H9 (cell line): Measurements from ENCODE around the gene HAPLN1. TPM values are rescaled to one million over a fixed set of nuclear protein-coding genes. Genes with fewer than 3 reads are reported as not detected.

Experiments
- DNase-seq: peaks from one replicate; pipeline ENCODE4 v3.0.0-alpha.2; 2017
- H2AFZ ChIP-seq: one replicate; pipeline ENCODE4 v1.6.1; 2013; ENCODE audit warnings: mild to moderate bottlenecking, low read length, control low read depth, moderate library complexity
- H2AK5ac ChIP-seq: 2 replicates; pipeline ENCODE4 v1.6.1; 2013; ENCODE audit warnings: low read length, control low read depth, mixed read lengths; ENCODE audit not compliant: insufficient read length
- H2BK120ac ChIP-seq: one replicate; pipeline ENCODE4 v1.6.1; 2013; ENCODE audit warnings: low read depth, mild to moderate bottlenecking, low read length, control low read depth, inconsistent platforms; ENCODE audit not compliant: poor library complexity, severe bottlenecking
- H2BK12ac ChIP-seq: 2 replicates; pipeline ENCODE4 v1.6.1; 2013; ENCODE audit warnings: low read length, control low read depth, mixed read lengths, low read depth; ENCODE audit not compliant: insufficient read length
- H2BK15ac ChIP-seq: 2 replicates; pipeline ENCODE4 v1.6.1; 2013; ENCODE audit warnings: low read depth, low read length, control low read depth
- H2BK20ac ChIP-seq: one replicate; pipeline ENCODE4 v1.6.1; 2013; ENCODE audit warnings: low read depth, mild to moderate bottlenecking, low read length, control low read depth, inconsistent platforms; ENCODE audit not compliant: poor library complexity, severe bottlenecking
- H2BK5ac ChIP-seq: 2 replicates; pipeline ENCODE4 v1.6.1; 2013; ENCODE audit warnings: low read length, control low read depth, mixed read lengths; ENCODE audit not compliant: insufficient read length
- H3K14ac ChIP-seq: 2 replicates; pipeline ENCODE4 v1.6.1; 2013; ENCODE audit warnings: low read length, control low read depth; ENCODE audit not compliant: insufficient read depth
- H3K18ac ChIP-seq: 2 replicates; pipeline ENCODE4 v1.6.1; 2013; ENCODE audit warnings: low read depth, mild to moderate bottlenecking, mixed read lengths, low read length, control low read depth; ENCODE audit not compliant: insufficient read length
- H3K23ac ChIP-seq: 2 replicates; pipeline ENCODE4 v1.6.1; 2013; ENCODE audit warnings: low read length, control low read depth, mixed read lengths, low read depth; ENCODE audit not compliant: insufficient read length
- H3K23me2 ChIP-seq: 2 replicates; pipeline ENCODE4 v1.6.1; 2013; ENCODE audit warnings: low read depth, mild to moderate bottlenecking, mixed read lengths, low read length, control low read depth; ENCODE audit not compliant: insufficient read length, poor library complexity, severe bottlenecking
- H3K27ac ChIP-seq: 2 replicates; pipeline ENCODE4 v1.5.1; 2013; ENCODE audit warnings: low read length, control low read depth, mixed read lengths, low read depth; ENCODE audit not compliant: insufficient read length
- H3K27me3 ChIP-seq: 2 replicates; pipeline ENCODE4 v1.6.1; 2013; ENCODE audit warnings: low read length, control low read depth, inconsistent platforms; ENCODE audit not compliant: insufficient read depth
- H3K4ac ChIP-seq: 2 replicates; pipeline ENCODE4 v1.6.1; 2013; ENCODE audit warnings: low read depth, mild to moderate bottlenecking, control low read depth, inconsistent platforms, low read length, moderate library complexity
- H3K4me1 ChIP-seq: 2 replicates; pipeline ENCODE4 v1.6.1; 2013; ENCODE audit warnings: low read length, control low read depth, inconsistent platforms; ENCODE audit not compliant: insufficient read depth
- H3K4me2 ChIP-seq: 2 replicates; pipeline ENCODE4 v1.6.1; 2013; ENCODE audit warnings: low read length, control low read depth, mixed read lengths; ENCODE audit not compliant: insufficient read length, insufficient read depth
- H3K56ac ChIP-seq: 2 replicates; pipeline ENCODE4 v1.6.1; 2013; ENCODE audit warnings: low read depth, mild to moderate bottlenecking, mixed read lengths, low read length, control low read depth; ENCODE audit not compliant: insufficient read length
- H3K79me1 ChIP-seq: 2 replicates; pipeline ENCODE4 v1.6.1; 2013; ENCODE audit warnings: low read depth, mild to moderate bottlenecking, moderate library complexity, low read length, control low read depth, inconsistent platforms; ENCODE audit not compliant: insufficient read depth, poor library complexity, severe bottlenecking
- H3K79me2 ChIP-seq: 2 replicates; pipeline ENCODE4 v1.6.1; 2013; ENCODE audit warnings: low read length, control low read depth, inconsistent platforms; ENCODE audit not compliant: insufficient read depth
- H3K9ac ChIP-seq: 2 replicates; pipeline ENCODE4 v1.6.1; 2013; ENCODE audit warnings: low read length, control low read depth, mixed read lengths; ENCODE audit not compliant: insufficient read length; ENCODE audit errors: extremely low read depth
- H3K9me3 ChIP-seq: one replicate; pipeline ENCODE4 v1.6.1; 2013; ENCODE audit warnings: low read depth, low read length, inconsistent platforms; ENCODE audit not compliant: control insufficient read depth
- H3T11ph ChIP-seq: one replicate; pipeline ENCODE4 v1.6.1; 2013; ENCODE audit warnings: mild to moderate bottlenecking, low read length, control low read depth, inconsistent platforms
- H4K20me1 ChIP-seq: one replicate; pipeline ENCODE4 v1.6.1; 2013; ENCODE audit not compliant: control insufficient read depth, insufficient read length, insufficient read depth
- H4K5ac ChIP-seq: 2 replicates; pipeline ENCODE4 v1.6.1; 2013; ENCODE audit warnings: low read depth, mild to moderate bottlenecking, mixed read lengths, low read length, control low read depth; ENCODE audit not compliant: insufficient read length
- H4K8ac ChIP-seq: replicated peaks from 2 replicates; pipeline ENCODE4 v1.6.1; 2013; ENCODE audit warnings: low read length, control low read depth, mixed read lengths, low read depth; ENCODE audit not compliant: insufficient read length
- H4K91ac ChIP-seq: 2 replicates; pipeline ENCODE4 v1.6.1; 2013; ENCODE audit warnings: low read depth, mild to moderate bottlenecking, moderate library complexity, mixed read lengths, low read length, control low read depth; ENCODE audit not compliant: insufficient read length
- H3K27ac Mint-ChIP-seq, 3 experiments: 2 replicates in 2 of 3; 3 replicates in 1 of 3; pipeline ENCODE4 v1.8.0; 2020 to 2021; ENCODE audit warnings: mixed read lengths in 3 of 3, mild to moderate bottlenecking in 1 of 3, moderate library complexity in 1 of 3
- H3K27me3 Mint-ChIP-seq: 2 replicates; pipeline ENCODE4 v1.8.0; 2021; ENCODE audit warnings: low read depth, mild to moderate bottlenecking, moderate library complexity, mixed read lengths
- H3K36me3 Mint-ChIP-seq, 3 experiments: 2 replicates in 2 of 3; 3 replicates in 1 of 3; pipeline ENCODE4 v1.8.0; 2020 to 2021; ENCODE audit warnings: low read depth in 3 of 3, mixed read lengths in 3 of 3; ENCODE audit not compliant: insufficient read depth in 1 of 3
- H3K4me1 Mint-ChIP-seq, 2 experiments: 2 replicates each; pipeline ENCODE4 v1.8.0; 2020; ENCODE audit warnings: mixed read lengths in 2 of 2
- H3K4me3 Mint-ChIP-seq, 2 experiments: 2 replicates in 1 of 2; 3 replicates in 1 of 2; pipeline ENCODE4 v1.8.0; 2020 to 2021; ENCODE audit warnings: mild to moderate bottlenecking in 2 of 2, mixed read lengths in 2 of 2, moderate library complexity in 1 of 2
- H3K9me3 Mint-ChIP-seq, 2 experiments: 2 replicates in 1 of 2; 3 replicates in 1 of 2; pipeline ENCODE4 v1.8.0; 2020; ENCODE audit warnings: mild to moderate bottlenecking in 2 of 2, mixed read lengths in 2 of 2, moderate library complexity in 1 of 2
- CTCF ChIP-seq: fragments of 200-600 bp; sonication (generic); conservative IDR thresholded peaks from 3 replicates; pipeline ENCODE4 v1.8.0; 2021; ENCODE audit warnings: antibody characterized with exemption, mild to moderate bottlenecking
- WGBS: extraction: QIAGEN DNeasy Blood & Tissue Kit; methylation state at CpG from one replicate; pipeline ENCODE4 v1.1.7; 2013; ENCODE audit warnings: missing lambda C conversion rate, low lambda C conversion rate, mixed read lengths; ENCODE audit not compliant: insufficient read length; ENCODE audit errors: extremely low coverage; 5-methylcytosine and 5-hydroxymethylcytosine counted together
- total RNA-seq: library from RNA; stranded (reverse); gene quantifications from 2 replicates; pipeline ENCODE4 v1.2.1, GENCODE V29; 2021

Gene HAPLN1
- total RNA-seq, 1 experiment from 2014 or later, result 0.22 TPM

- Histone ChIP-seq H3K4me2 (peak overlapping the region; percentile 76), H3K27me3 (no peaks in the 10 kb centered on the region), H2AFZ (peak overlapping the region; percentile 83), H3K14ac (peak overlapping the region; percentile 81), H3K4ac (no peak overlapping the region), H3K79me1 (no peaks in the 10 kb centered on the region), H3K18ac (peak overlapping the region; percentile 90), H4K20me1 (no peaks in the 10 kb centered on the region), H3K9me3 (no peaks in the 10 kb centered on the region), H3K27ac (no peak overlapping the region), H3K4me1 (peaks cover 4% of the 10 kb centered on the region), H3K56ac (no peak overlapping the region), H3K23me2 (peaks cover 7% of the 10 kb centered on the region), H2BK20ac (no peak overlapping the region), H4K5ac (no peak overlapping the region), H2BK15ac (no peak overlapping the region), H2BK5ac (no peak overlapping the region), H2BK120ac (no peak overlapping the region), H4K91ac (no peak overlapping the region), H2BK12ac (no peak overlapping the region), H3K9ac (peak overlapping the region; percentile 64), H3K23ac (no peak overlapping the region), H3K79me2 (no peaks in the 10 kb centered on the region), H2AK5ac (no peak overlapping the region), H4K8ac (no peak overlapping the region), H3T11ph (no peak overlapping the region)
- no CpG with 5 or more reads among the region's 72 CpGs for WGBS
- H3K9me3 Mint-ChIP-seq, result no peaks in the 10 kb centered on the region; a peak in 4 of 5 replicates
- peaks cover 0 to 5% (median 0%) of the 10 kb centered on the region in 3 experiments; a peak in 1 of 7 replicates for H3K36me3 Mint-ChIP-seq
- peak overlapping the region; percentile 85 to 89 for H3K4me3 Mint-ChIP-seq
- peaks cover 29 to 35% of the 10 kb centered on the region in 2 experiments for H3K4me1 Mint-ChIP-seq
- peak; percentile 86 for DNase-seq
- TF ChIP-seq CTCF, result peak; percentile 58; the same call in 2 of the 3 replicates
- peak overlapping the region; percentile 71 to 81 (median 78); a peak in 5 of 7 replicates for H3K27ac Mint-ChIP-seq
- H3K27me3 Mint-ChIP-seq, result peaks cover 3% of the 10 kb centered on the region
Measured at GRCh38 chr5:83721953-83722901, 1.6 kb upstream of the HAPLN1 start.
